OCI-LY7 (cell line): Measurements from ENCODE around the gene BRK1. TPM values are rescaled to one million over a fixed set of nuclear protein-coding genes. Genes with fewer than 3 reads are reported as not detected.

Source experiments
- BruUV-seq: library from RNA; stranded (reverse); fragments of 400-500 nt; replicated peaks from 2 replicates; lab custom pipeline; 2021; lab: Mats Ljungman, UMichigan
- CTCF ChIA-PET: fragments of 300-600 bp; sonication (Branson Sonifier 250); formaldehyde crosslinking; loops from one replicate; lab custom pipeline; 2022; ENCODE audit warnings: antibody characterized with exemption; ENCODE audit not compliant: unreplicated experiment; lab: Charles Lee
- POLR2A ChIA-PET: fragments of 300-600 bp; sonication (Branson Sonifier 250); formaldehyde crosslinking; loops from one replicate; lab custom pipeline; 2022; ENCODE audit warnings: antibody characterized with exemption; lab: Charles Lee
- DNase-seq: peaks from one replicate; pipeline ENCODE4 v3.0.0-alpha.2; 2015; ENCODE audit warnings: low spot score
- H2AFZ ChIP-seq: fragments of 200-600 bp; sonication (generic), shearing (Covaris generic); 2 replicates; pipeline ENCODE4 v1.6.1; 2014; ENCODE audit warnings: mild to moderate bottlenecking, antibody characterized with exemption, low read length, moderate library complexity
- H3K27ac ChIP-seq: fragments of 200-600 bp; sonication (generic); 2 replicates; pipeline ENCODE4 v1.5.1; 2014; ENCODE audit warnings: mixed run types, low read depth, mild to moderate bottlenecking, moderate library complexity, low read length, inconsistent platforms; ENCODE audit not compliant: poor library complexity, severe bottlenecking
- H3K36me3 ChIP-seq: fragments of 200-600 bp; sonication (generic); 2 replicates; pipeline ENCODE4 v1.6.1; 2014; ENCODE audit warnings: mild to moderate bottlenecking, antibody characterized with exemption, low read length, moderate library complexity, mixed read lengths; ENCODE audit not compliant: insufficient read depth
- H3K4me1 ChIP-seq: fragments of 200-600 bp; sonication (generic); 2 replicates; pipeline ENCODE4 v1.5.1; 2014; ENCODE audit warnings: mild to moderate bottlenecking, low read length; ENCODE audit not compliant: insufficient read depth, poor library complexity, severe bottlenecking
- H3K4me2 ChIP-seq: fragments of 200-600 bp; sonication (generic); 2 replicates; pipeline ENCODE4 v1.6.1; 2014; ENCODE audit warnings: mild to moderate bottlenecking, low read length
- H3K4me3 ChIP-seq: fragments of 200-600 bp; sonication (generic); 2 replicates; pipeline ENCODE4 v1.5.1; 2014; ENCODE audit warnings: mild to moderate bottlenecking, low read depth, low read length; ENCODE audit not compliant: poor library complexity, severe bottlenecking
- H3K79me2 ChIP-seq: fragments of 200-600 bp; sonication (generic); 2 replicates; pipeline ENCODE4 v1.6.1; 2016; ENCODE audit warnings: low read depth, mild to moderate bottlenecking, low read length, moderate library complexity, mixed read lengths; ENCODE audit not compliant: insufficient read depth
- H3K9me2 ChIP-seq: fragments of 200-600 bp; sonication (generic); 2 replicates; pipeline ENCODE4 v1.6.1; 2016; ENCODE audit warnings: mild to moderate bottlenecking, low read length, mixed read lengths; ENCODE audit not compliant: insufficient read depth
- H3K9me3 ChIP-seq: fragments of 200-600 bp; sonication (generic); 2 replicates; pipeline ENCODE4 v1.6.1; 2014; ENCODE audit warnings: mild to moderate bottlenecking, mixed run types, low read length, mixed read lengths
- H4K20me1 ChIP-seq: fragments of 200-600 bp; sonication (generic); 2 replicates; pipeline ENCODE4 v1.6.1; 2014; ENCODE audit warnings: mild to moderate bottlenecking, antibody characterized with exemption, low read length, moderate library complexity, mixed read lengths; ENCODE audit not compliant: insufficient read depth
- CTCF ChIP-seq: fragments of 200-600 bp; sonication (generic); conservative IDR thresholded peaks from 2 replicates; pipeline ENCODE4 v1.5.1; 2014; ENCODE audit warnings: mild to moderate bottlenecking, antibody characterized with exemption, low read length, moderate library complexity, mixed read lengths
- EZH2phosphoT487 ChIP-seq: fragments of 200-600 bp; sonication (generic); IDR thresholded peaks from 2 replicates; pipeline ENCODE4 v1.6.1; 2018; ENCODE audit warnings: low read depth, borderline replicate concordance, mild to moderate bottlenecking, mixed run types, antibody characterized with exemption, low read length, moderate library complexity, mixed read lengths
- intact Hi-C: fragments of 100-400 bp; cut with micrococcal nuclease; formaldehyde crosslinking; loops from one replicate; pipeline ENCODE4 v1.10.0; 2022; ENCODE audit not compliant: unreplicated experiment
- total RNA-seq, 2 experiments: library from RNA; depleted of rRNA in 1 of 2; stranded (reverse); fragments of >200 nt in 1 of 2; shearing (Covaris generic) in 1 of 2; gene quantifications; 2 replicates each; pipeline ENCODE4 v1.2.3, GENCODE V29; 2014 to 2022

BRK1 gene
- total RNA-seq, 2 experiments from 2014 or later = 80.4 to 102 TPM

GRCh38 chr3:10081871-10082270 is 33.6 kb upstream of the BRK1 start:
- POLR2A ChIA-PET = interaction anchor here (0.5 to 0.6 kb wide), 2 partner anchors 8 to 803 kb away, joined by 5 to 6 read pairs; no protein-coding TSS in a partner anchor
- no peak overlapping the region for H3K4me2 ChIP-seq

GRCh38 chr3:10085738-10086137 is 29.7 kb upstream of the BRK1 start:
- DNase-seq = no peak
- no peak overlapping the region for H3K27ac ChIP-seq
- ChIA-PET POLR2A (interaction anchor here (0.5 to 1.2 kb wide), 3 partner anchors 152 to 166 kb away, joined by 3 to 4 read pairs (median 3); partner anchors contain the start of gene TATDN2), CTCF (no interaction called here)
- H3K9me2 ChIP-seq = no peaks in the 10 kb centered on the region
- no TSS peak for BruUV-seq
- no peaks in the 10 kb centered on the region for H3K79me2 ChIP-seq
- no peak overlapping the region for H2AFZ ChIP-seq
- H3K4me2 ChIP-seq = no peak overlapping the region
- intact Hi-C loops = no loop called here
- H4K20me1 ChIP-seq = no peaks in the 10 kb centered on the region
- TF ChIP-seq EZH2phosphoT487 = no peak
- no peak for TF ChIP-seq CTCF
- H3K4me3 ChIP-seq = no peak overlapping the region
- H3K36me3 ChIP-seq = peaks cover 92% of the 10 kb centered on the region
- H3K4me1 ChIP-seq = no peaks in the 10 kb centered on the region
- no peaks in the 10 kb centered on the region for H3K9me3 ChIP-seq

More at GRCh38 chr3:10081871-10082270, 33.6 kb upstream of the BRK1 start:
- TF ChIP-seq CTCF = no peak
- no peak for TF ChIP-seq EZH2phosphoT487
- Histone ChIP-seq H3K4me3 (no peak overlapping the region), H3K36me3 (peaks cover 93% of the 10 kb centered on the region), H2AFZ (no peak overlapping the region), H3K4me1 (no peaks in the 10 kb centered on the region), H3K79me2 (no peaks in the 10 kb centered on the region), H3K9me2 (no peaks in the 10 kb centered on the region), H4K20me1 (no peaks in the 10 kb centered on the region), H3K9me3 (no peaks in the 10 kb centered on the region), H3K27ac (no peak overlapping the region)
- DNase-seq = no peak
- intact Hi-C loops = no loop called here
- CTCF ChIA-PET = interaction anchor here (0.6 kb wide), 1 partner anchor 321 kb away, joined by 3 read pairs; no protein-coding TSS in a partner anchor
- BruUV-seq = no TSS peak

- H2AFZ ChIP-seq = no peak overlapping the region
- ChIA-PET POLR2A (interaction anchor here (0.8 kb wide), 1 partner anchor 14 kb away, joined by 3 read pairs; no protein-coding TSS in a partner anchor), CTCF (no interaction called here)
- peaks cover 83% of the 10 kb centered on the region for H3K36me3 ChIP-seq
- TF ChIP-seq CTCF = no peak
- TF ChIP-seq EZH2phosphoT487 = no peak
- no peak overlapping the region for H3K4me2 ChIP-seq
- H3K9me2 ChIP-seq = no peaks in the 10 kb centered on the region
- no peak for DNase-seq
- H3K4me3 ChIP-seq = no peak overlapping the region
- no TSS peak for BruUV-seq
- H4K20me1 ChIP-seq = no peaks in the 10 kb centered on the region
- intact Hi-C loops = no loop called here
- H3K79me2 ChIP-seq = no peaks in the 10 kb centered on the region
- H3K4me1 ChIP-seq = no peaks in the 10 kb centered on the region
- no peaks in the 10 kb centered on the region for H3K9me3 ChIP-seq
- no peak overlapping the region for H3K27ac ChIP-seq
These were observed 27.2 kb upstream of the BRK1 start for GRCh38 chr3:10088256-10088655.
